Motor neuron (in vitro differentiated cells): ENCODE data around the gene NBDY. TPM values are rescaled to one million over a fixed set of nuclear protein-coding genes. Genes with fewer than 3 reads are reported as not detected.

Source experiments
- ATAC-seq, 8 experiments: fragments of 200-7000 bp; cut with Tn5 transposase; replicated peaks in 6 of 8; 2 replicates each; pipeline ENCODE4 v1.8.0; 2021; ENCODE audit warnings: mild to moderate bottlenecking in 8 of 8, moderate library complexity in 8 of 8
- H3K27ac ChIP-seq, 2 donors: fragments of 250-450 bp; sonication (Bioruptor Pico); 2 replicates each; pipeline ENCODE4 v1.9.0; 2021; ENCODE audit warnings: antibody characterized with exemption in 2 of 2, mild to moderate bottlenecking in 2 of 2, moderate library complexity in 1 of 2
- H3K4me1 ChIP-seq, 2 donors: fragments of 250-450 bp; sonication (Bioruptor Pico); replicated peaks in 1 of 2; 2 replicates each; pipeline ENCODE4 v1.6.1; 2021; ENCODE audit warnings: antibody characterized with exemption in 2 of 2, mild to moderate bottlenecking in 2 of 2, moderate library complexity in 1 of 2
- H3K4me3 ChIP-seq, 5 donors: fragments of 250-450 bp; sonication (Bioruptor Pico); 2 replicates each; pipeline ENCODE4 v1.9.0; 2021; ENCODE audit warnings: antibody characterized with exemption in 5 of 5, mild to moderate bottlenecking in 5 of 5, moderate library complexity in 4 of 5
- WGBS, 10 experiments: fragments of 450-650 bp; shearing (Covaris generic); methylation state at CpG; one replicate each; pipeline ENCODE4 v1.0.0; 2022; 5-methylcytosine and 5-hydroxymethylcytosine counted together
- in situ Hi-C, 9 experiments: fragments of 400-800 bp; cut with MboI; loops; one replicate each; pipeline ENCODE4 v1.15.0; 2021; ENCODE audit warnings: low sequenced_read_pairs in 9 of 9, low pct_unique_long_range_greater_than_20kb in 2 of 9; ENCODE audit not compliant: unreplicated experiment in 9 of 9
- total RNA-seq, 8 experiments: library from RNA; unstranded; fragments of 300-600 nt; gene quantifications; 2 replicates each; pipeline versions ENCODE4 v1.2.3 to v1.2.4, GENCODE V29; 2022

Gene NBDY
- total RNA-seq, 8 experiments from 2014 or later = 32.8 to 67.9 (median 48.5) TPM

DNA sequence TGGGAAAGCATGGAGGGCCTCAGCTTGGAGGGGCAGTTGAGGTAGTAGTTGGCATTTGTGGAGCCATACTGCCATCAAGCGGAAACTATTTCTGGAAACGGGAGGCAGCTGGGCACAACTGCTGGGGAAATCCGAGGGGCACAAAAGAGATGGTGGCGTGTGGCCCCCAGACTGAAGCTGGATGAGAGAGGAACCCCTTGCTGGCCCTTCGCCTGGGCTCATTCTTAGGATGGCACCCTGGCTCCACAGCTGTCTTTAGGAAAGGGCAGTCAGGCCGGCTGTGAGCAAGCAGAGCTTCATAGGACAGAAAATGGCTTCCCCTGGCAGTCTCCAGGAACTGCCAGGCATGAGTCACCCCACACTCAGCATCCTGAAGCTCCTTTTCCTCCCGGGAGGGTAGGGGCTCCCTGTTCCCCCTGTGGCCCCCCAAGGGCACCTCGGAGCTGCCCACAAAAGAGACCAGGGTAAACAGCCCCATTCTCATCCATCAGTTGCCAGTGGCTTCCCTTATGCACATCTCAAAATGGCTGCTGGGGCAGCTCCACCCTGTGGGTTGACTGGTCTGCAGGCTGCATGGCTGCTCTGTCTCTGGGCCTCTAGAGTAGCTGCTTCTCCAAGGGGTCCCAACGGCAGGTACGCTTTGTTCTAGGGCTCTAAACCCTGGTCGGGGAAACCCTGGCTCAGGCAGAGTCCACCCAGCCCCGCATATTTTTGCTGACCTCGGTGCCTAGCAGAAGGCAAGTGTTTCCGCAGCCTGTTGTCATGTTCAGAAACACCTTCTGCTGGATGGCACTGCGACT lies 64.7 kb downstream of the NBDY start:
- ATAC-seq = no peak
- H3K4me3 ChIP-seq = no peak overlapping the region
- WGBS, 10 experiments = 0 to 100% (median 55%) methylated on average over 1 to 6 of the region's 15 CpGs; no CpG with 5 or more reads in 6 of the 10 experiments
- in situ Hi-C loops = no loop called here
- H3K27ac ChIP-seq = no peak overlapping the region
- H3K4me1 ChIP-seq = no peaks in the 10 kb centered on the region

DNA sequence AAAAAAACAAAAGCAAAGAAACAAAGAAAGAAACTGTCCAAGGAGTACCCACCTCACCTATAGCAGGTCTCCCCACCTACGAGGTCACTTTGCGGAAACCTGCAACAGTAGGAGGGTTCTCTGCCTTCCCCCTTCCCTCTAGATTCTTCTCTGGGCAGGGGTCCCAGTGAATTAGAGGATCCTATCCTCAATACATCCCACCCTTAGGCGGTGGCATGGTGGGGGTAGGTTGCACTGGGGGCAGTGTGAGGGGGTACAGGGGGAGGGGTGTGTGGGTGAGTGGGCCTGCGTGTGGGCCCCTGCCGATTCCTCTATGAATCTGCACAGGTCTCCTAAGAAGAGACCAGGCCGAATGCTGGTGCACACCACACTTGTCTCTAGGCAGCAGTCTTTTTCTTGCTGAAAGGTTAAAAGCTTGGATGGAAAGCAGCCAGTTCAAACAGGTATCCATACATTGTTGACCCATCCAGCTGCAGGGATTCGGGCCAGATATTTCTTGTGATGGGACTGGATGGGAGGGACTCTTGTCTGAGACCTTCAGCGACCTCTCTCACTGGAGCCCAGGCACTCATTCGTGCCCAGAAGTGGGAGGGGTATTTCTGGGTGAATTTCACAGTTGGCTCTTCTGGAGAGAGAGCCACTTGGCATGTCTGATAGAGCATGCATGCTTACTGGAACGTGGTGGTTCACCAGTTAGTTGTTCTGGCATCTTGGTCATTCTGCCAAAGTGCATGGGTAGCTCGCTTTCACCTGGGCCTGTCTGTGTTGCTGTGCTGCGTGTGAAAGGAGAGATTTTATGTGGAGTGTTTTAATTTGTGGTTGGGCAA lies 65.6 kb downstream of the NBDY start:
- Histone ChIP-seq H3K27ac (no peak overlapping the region), H3K4me1 (no peaks in the 10 kb centered on the region), H3K4me3 (no peak overlapping the region)
- ATAC-seq = peak in 1 of 8 experiments; percentile 76
- 49 to 100% (median 60%) methylated on average over 1 to 6 of the region's 12 CpGs; no CpG with 5 or more reads in 7 of the 10 experiments for WGBS, 10 experiments
- in situ Hi-C loops = no loop called here

DNA sequence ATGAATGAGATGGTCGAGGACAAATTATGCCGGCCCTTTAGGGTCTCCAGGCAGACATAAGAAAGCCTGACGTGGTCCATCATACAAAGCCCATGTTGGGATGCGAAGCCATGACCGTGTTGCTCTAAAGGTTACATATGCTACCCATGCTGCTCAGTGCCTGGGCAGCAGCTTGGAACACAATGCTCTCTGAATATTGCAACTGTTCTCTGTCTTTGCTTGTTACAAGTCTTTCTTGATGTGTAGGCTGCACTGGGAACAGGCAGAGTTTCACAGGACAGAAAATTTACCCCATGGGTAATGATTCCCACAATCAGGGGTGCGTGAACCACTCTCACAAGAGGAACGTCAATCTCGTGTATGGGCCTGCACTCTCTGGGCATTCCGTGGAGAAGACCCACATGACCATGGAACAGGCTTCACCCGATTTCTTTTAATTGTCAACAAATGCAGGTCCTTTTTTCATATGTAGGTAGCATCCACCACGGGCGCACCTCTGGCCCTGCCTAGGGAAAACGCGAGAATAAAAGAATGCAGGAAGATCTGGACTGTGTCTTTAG lies 66.3 kb downstream of the NBDY start:
- WGBS, 10 experiments = 45 to 82% (median 80%) methylated on average over 1 to 10 of the region's 14 CpGs; no CpG with 5 or more reads in 7 of the 10 experiments
- Histone ChIP-seq H3K4me1 (no peaks in the 10 kb centered on the region), H3K4me3 (no peak overlapping the region), H3K27ac (no peak overlapping the region)
- ATAC-seq = no peak
- in situ Hi-C loops = no loop called here

DNA sequence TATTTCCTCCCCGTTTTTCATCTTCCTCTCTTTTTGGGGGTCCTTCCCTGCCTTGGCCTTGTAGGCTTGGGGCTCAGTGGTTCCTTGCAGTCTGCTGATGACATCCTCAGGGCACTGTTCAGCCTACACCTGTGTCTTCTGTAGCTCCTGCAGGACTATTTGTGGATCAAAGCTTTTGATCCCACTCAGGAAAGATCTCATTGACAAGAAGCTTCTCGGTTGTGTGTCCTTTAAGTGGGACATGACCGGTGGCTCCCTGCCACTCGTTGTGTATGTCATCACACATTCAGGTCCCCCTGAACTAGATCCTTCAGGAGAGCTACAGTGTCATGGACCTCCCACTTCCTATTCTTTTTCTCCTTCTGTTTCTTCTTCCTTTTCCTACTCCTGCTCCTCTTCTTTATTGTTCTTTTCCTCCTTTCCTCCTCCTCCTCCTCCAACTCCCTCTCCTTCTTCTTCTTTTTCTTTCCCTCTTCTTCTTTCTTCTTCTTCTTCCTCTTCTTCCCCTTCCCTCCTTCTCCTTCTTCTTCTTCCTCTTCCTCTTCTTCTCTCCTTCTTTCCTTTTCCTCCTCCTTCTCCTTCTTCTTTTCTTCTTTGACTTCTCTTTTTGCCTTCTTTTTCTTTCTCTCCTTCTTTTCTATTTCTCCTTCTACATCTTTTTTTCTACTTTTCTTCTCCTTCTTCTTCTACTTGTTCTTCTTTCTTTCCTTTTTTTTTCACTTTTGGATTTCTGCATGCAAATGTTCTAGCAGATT lies 67.8 kb downstream of the NBDY start:
- no peak for ATAC-seq
- in situ Hi-C loops = no loop called here
- WGBS, 10 experiments = 25 to 100% (median 74%) methylated on average over 1 to 4 of the region's 4 CpGs; no CpG with 5 or more reads in 2 of the 10 experiments
- Histone ChIP-seq H3K27ac (no peak overlapping the region), H3K4me3 (no peak overlapping the region), H3K4me1 (no peaks in the 10 kb centered on the region)

DNA sequence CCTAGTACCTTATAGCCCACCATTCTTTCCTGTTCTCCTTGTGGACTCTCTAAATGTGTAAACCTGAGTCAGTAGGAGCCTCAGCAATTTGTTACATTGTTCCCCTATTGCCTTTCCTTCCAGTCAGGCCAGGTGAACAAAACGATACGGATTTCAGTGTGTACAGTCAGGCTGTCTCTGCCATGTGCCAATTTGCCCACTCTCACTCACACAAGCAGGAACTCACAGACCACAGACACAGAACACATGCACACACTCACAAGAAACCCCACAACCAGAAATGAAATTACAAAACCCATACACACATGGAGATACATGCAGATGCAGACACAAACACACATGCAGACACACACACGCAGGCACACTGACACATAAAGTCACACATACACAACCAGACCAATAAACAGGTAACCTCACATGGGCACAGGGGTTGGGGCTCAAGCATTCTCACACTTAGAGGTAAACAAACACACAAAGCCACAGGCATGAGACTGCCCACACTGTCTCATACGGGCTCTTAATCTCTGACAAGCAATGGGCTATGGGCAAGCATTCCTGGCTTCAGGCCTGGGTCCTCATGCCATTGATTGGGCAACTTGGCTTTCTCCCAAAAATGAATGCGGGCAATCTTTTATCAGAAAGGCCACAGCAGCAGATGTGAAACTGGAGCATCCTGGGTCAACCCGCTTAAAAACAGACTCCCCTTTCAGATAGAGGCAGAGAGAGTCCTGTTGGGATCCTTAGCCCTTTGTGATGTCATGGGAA lies 68.7 kb downstream of the NBDY start:
- in situ Hi-C loops = no loop called here
- H3K27ac ChIP-seq = no peak overlapping the region
- no peak overlapping the region for H3K4me3 ChIP-seq
- ATAC-seq = peak in 1 of 8 experiments; percentile 39
- no peaks in the 10 kb centered on the region for H3K4me1 ChIP-seq
- 17 to 100% (median 47%) methylated on average over 2 to 3 of the region's 6 CpGs; no CpG with 5 or more reads in 6 of the 10 experiments for WGBS, 10 experiments

DNA sequence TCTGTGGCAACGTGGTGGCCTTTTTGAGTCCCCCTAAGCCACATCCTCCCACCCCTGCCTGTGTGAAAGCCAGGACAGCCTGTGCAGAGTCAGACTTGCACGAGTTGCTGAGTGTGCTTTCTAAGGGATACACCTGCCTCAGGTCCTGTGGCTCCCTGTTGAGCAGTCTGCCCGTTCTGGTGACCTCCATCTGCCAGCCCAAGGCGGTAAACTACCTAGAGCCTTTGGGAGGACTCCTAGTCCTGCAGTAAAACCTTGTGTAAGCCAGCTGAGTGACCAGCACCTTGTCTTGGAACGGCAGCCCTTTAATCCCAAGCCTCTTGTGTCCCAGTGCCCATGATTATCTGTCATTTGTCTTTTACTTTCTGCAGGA lies 69.3 kb downstream of the NBDY start:
- no peak for ATAC-seq
- in situ Hi-C loops = no loop called here
- Histone ChIP-seq H3K4me1 (no peaks in the 10 kb centered on the region), H3K27ac (no peak overlapping the region), H3K4me3 (no peak overlapping the region)
- WGBS, 10 experiments = no CpG with 5 or more reads among the region's 5 CpGs

DNA sequence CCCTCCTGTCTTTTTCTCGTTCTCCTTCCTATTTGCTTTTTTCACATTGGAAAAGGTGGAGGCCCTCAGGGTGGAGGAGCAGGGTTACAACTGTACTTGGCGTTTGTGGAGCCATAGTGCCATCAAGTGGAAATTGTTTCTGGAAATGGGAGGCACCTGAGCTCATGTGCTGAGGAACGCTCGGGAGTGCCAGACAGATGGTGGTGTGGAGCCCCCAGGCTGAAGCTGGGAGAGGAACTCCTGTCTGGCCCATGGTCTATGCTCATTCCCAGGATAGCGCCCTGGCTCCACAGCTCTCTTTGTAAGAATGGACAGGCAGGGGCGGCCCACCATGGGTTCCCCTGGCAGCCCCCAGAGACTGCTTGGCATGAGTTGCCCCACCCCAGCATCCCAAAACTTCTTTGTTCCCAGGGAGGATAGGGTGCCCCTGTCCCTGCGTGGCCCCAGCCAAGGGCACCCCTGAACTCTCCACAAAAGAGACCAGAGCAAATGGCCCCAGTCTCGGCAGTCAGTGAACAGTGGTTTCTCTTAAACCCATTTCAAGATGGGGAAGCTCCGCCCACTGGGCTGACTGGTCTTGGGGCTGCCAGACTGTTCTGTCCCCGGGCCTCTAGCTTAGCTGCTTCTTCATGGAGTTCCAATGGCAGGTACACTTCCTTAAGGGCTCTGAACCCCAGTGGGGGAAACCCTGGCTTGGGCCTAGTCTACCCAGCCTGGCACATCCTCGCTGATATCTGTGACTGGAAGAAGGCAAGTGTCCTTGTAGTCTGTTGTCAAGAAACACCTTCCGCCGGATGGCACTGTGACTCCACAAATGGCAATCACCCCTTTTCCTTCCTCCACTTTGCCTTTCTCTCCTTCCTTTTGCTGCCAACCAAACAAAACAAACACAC lies 70.1 kb downstream of the NBDY start:
- H3K27ac ChIP-seq = no peak overlapping the region
- no peaks in the 10 kb centered on the region for H3K4me1 ChIP-seq
- ATAC-seq = no peak
- 60 to 100% (median 100%) methylated on average over 1 to 9 of the region's 13 CpGs; no CpG with 5 or more reads in 5 of the 10 experiments for WGBS, 10 experiments
- in situ Hi-C loops = no loop called here
- no peak overlapping the region for H3K4me3 ChIP-seq

DNA sequence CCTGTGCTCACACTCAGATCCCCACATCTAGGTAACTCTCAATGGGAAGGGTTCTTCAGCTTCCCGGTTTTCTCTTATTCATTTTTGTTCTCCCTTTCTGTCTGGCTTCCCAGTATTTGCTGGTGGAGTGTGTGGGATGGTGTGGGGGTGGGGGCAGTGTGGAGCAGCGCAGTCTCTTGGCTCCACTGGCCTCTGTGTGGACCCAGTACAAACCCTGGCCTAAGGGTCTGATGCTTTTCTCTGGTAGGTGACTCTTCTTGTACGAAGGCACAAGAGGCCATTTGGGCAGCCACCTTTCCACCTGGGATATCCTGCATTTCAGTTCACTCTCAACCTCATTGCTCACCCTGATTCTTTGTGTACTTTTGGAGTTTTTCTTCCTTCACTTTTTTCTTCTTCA lies 71.3 kb downstream of the NBDY start:
- 50 to 100% (median 80%) methylated on average over 1 to 3 of the region's 3 CpGs; no CpG with 5 or more reads in 7 of the 10 experiments for WGBS, 10 experiments
- H3K27ac ChIP-seq = no peak overlapping the region
- in situ Hi-C loops = loop anchor here in 1 of 9 experiments (25.0 kb wide), 1 partner anchor 187 kb away; the partner anchor contains the start of gene SPIN3
- no peaks in the 10 kb centered on the region for H3K4me1 ChIP-seq
- ATAC-seq = no peak
- no peak overlapping the region for H3K4me3 ChIP-seq

DNA sequence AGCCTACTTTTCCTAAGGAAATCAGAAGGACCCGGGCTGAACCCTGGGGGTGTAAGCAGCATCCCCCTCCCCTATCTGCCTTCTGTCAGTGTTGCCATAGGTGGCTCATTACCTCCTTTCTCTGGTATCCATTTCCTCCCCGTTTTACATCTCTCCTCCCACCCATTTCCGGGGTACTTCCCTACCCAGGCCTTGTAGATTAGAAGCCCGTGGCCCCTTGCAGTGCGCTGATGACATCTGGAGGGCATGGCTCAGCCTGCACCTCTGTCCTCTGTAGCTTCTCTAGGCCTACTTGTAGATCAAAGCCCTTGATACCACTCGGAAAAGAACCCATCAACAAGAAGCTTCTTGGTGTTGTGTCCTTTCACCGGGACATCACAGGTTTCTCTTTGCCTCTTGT lies 71.8 kb downstream of the NBDY start:
- Histone ChIP-seq H3K4me1 (no peaks in the 10 kb centered on the region), H3K27ac (no peak overlapping the region), H3K4me3 (no peak overlapping the region)
- WGBS, 10 experiments = 37 to 100% (median 82%) methylated on average over 1 to 5 of the region's 7 CpGs; no CpG with 5 or more reads in 6 of the 10 experiments
- in situ Hi-C loops = loop anchor here in 1 of 9 experiments (25.0 kb wide), 1 partner anchor 186 kb away; the partner anchor contains the start of gene SPIN3
- ATAC-seq = no peak

DNA sequence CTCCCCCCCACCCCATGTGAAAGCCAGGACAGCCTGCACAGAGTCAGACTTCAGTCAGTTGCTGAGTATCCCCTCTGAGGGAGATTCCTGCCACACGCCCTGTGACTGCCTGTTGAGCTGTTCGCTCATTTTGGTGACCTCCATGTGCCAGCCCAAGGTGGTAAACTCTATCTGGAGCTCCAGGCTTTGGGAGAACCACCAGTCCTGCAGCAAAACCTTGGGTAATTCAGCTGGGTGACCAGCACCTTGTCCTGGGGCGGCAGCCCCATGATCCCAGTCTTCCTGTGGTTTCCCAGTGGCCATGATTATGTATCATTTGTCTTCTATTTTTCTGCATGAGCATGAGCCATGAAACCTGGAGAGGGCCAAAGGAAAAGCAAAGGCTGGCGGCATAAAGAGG lies 73.4 kb downstream of the NBDY start:
- in situ Hi-C loops = loop anchor here in 1 of 9 experiments (25.0 kb wide), 1 partner anchor 185 kb away; the partner anchor contains the start of gene SPIN3
- WGBS, 10 experiments = 43 to 100% (median 78%) methylated on average over 1 to 2 of the region's 4 CpGs; no CpG with 5 or more reads in 6 of the 10 experiments
- Histone ChIP-seq H3K4me3 (no peak overlapping the region), H3K27ac (no peak overlapping the region), H3K4me1 (no peaks in the 10 kb centered on the region)
- ATAC-seq = no peak
